KMS-11 (cell line): ENCODE results near the gene MACROD2.
A peak's percentile ranks its signal among the peaks of the same experiment; 100 is the strongest.

Experiments used
- H2AFZ ChIP-seq: fragments of 200-600 bp; sonication (generic); 2 replicates; pipeline ENCODE4 v1.6.1; 2016; ENCODE audit warnings: antibody characterized with exemption, mixed run types, low read depth
- H3K27ac ChIP-seq: fragments of 200-600 bp; sonication (generic); 2 replicates; pipeline ENCODE4 v1.6.1; 2016; ENCODE audit warnings: mild to moderate bottlenecking, mixed run types
- H3K27me3 ChIP-seq: fragments of 200-600 bp; sonication (generic); 2 replicates; pipeline ENCODE4 v1.6.1; 2017; ENCODE audit warnings: mild to moderate bottlenecking, low read depth, mixed run types, moderate library complexity; ENCODE audit not compliant: insufficient read depth
- H3K36me3 ChIP-seq: fragments of 200-600 bp; sonication (generic); 2 replicates; pipeline ENCODE4 v1.6.1; 2017; ENCODE audit warnings: mild to moderate bottlenecking, mixed run types; ENCODE audit not compliant: insufficient read depth
- H3K4me1 ChIP-seq: fragments of 200-600 bp; sonication (generic); 2 replicates; pipeline ENCODE4 v1.6.1; 2016; ENCODE audit warnings: mild to moderate bottlenecking, low read depth, mixed run types; ENCODE audit not compliant: poor library complexity, severe bottlenecking
- H3K4me2 ChIP-seq: fragments of 200-600 bp; sonication (generic); 2 replicates; pipeline ENCODE4 v1.7.0; 2016; ENCODE audit warnings: mild to moderate bottlenecking, mixed run types
- H3K4me3 ChIP-seq: fragments of 200-600 bp; sonication (generic); IDR thresholded peaks from 2 replicates; pipeline ENCODE4 v1.6.1; 2017; ENCODE audit warnings: low read depth, low read length, mixed read lengths; ENCODE audit not compliant: insufficient read depth
- H3K79me2 ChIP-seq: fragments of 200-600 bp; sonication (generic); 2 replicates; pipeline ENCODE4 v1.6.1; 2016; ENCODE audit warnings: low read depth, mixed run types; ENCODE audit not compliant: insufficient read depth
- H3K9ac ChIP-seq: fragments of 200-600 bp; sonication (generic); 2 replicates; pipeline ENCODE4 v1.6.1; 2016; ENCODE audit warnings: mild to moderate bottlenecking, mixed run types
- H4K20me1 ChIP-seq: fragments of 200-600 bp; sonication (generic); 2 replicates; pipeline ENCODE4 v1.6.1; 2016; ENCODE audit warnings: mild to moderate bottlenecking, mixed run types; ENCODE audit not compliant: insufficient read depth
- TF ChIP-seq, protein P1 (sequence below): fragments of 200-600 bp; sonication (generic); conservative IDR thresholded peaks from 2 replicates; pipeline ENCODE4 v1.6.1; 2017; ENCODE audit warnings: low read depth, mild to moderate bottlenecking, antibody characterized with exemption, low read length, moderate library complexity, mixed read lengths

Gene MACROD2

DNA sequence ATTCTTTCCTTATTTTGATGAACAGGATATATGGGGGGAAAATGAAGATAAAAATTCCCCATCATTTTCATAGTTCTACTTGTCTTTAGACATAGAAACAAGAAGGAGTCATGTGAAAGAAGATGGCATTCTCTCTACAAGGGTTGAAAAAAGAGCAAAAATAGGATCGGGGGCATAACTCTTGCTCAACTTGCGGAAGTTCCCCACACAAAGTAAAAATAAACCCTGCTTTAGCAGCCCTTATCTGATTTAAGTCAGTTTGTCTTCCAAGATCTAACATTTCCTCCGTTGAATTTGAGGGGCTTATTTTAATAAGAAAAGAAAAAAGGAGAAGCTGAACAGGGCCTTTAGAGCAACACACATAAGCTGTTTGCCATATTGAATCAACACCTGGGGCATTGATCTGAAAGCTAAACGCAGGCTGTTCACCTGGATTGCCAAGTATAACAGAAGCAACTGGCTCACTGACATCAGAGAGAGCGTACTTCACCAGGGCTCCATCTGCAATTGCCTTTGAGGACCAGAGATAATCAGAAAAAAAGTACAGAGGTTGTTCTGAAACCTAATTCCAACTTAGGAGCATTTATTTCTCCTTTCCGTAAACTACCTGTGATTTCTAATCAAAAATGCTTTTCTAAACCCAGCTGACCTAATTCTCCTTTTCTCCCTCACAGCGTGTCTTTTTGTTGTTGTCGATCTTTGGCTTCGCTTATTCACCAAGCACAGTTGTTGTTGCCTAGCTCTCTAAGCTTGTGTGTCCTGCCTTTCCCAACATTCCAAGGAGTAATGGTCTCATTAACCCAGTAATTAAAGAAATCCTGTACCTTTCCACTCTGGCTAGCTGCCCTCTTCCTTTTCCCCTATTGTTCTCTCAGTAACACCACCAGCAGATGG lies 2010.0 kb downstream of the MACROD2 start:
- Histone ChIP-seq H3K4me1 (peaks cover 71% of the 10 kb centered on the region), H3K27me3 (no peaks in the 10 kb centered on the region), H2AFZ (no peak overlapping the region), H3K79me2 (no peaks in the 10 kb centered on the region), H3K36me3 (no peaks in the 10 kb centered on the region), H4K20me1 (no peaks in the 10 kb centered on the region), H3K4me2 (0 out of 2 replicates have a peak overlapping the region, but pooled peaks have one; percentile 9), H3K9ac (no peak overlapping the region), H3K27ac (no peak overlapping the region), H3K4me3 (no peak overlapping the region)
- TF ChIP-seq, protein P1, sequence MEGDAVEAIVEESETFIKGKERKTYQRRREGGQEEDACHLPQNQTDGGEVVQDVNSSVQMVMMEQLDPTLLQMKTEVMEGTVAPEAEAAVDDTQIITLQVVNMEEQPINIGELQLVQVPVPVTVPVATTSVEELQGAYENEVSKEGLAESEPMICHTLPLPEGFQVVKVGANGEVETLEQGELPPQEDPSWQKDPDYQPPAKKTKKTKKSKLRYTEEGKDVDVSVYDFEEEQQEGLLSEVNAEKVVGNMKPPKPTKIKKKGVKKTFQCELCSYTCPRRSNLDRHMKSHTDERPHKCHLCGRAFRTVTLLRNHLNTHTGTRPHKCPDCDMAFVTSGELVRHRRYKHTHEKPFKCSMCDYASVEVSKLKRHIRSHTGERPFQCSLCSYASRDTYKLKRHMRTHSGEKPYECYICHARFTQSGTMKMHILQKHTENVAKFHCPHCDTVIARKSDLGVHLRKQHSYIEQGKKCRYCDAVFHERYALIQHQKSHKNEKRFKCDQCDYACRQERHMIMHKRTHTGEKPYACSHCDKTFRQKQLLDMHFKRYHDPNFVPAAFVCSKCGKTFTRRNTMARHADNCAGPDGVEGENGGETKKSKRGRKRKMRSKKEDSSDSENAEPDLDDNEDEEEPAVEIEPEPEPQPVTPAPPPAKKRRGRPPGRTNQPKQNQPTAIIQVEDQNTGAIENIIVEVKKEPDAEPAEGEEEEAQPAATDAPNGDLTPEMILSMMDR: no peak

DNA sequence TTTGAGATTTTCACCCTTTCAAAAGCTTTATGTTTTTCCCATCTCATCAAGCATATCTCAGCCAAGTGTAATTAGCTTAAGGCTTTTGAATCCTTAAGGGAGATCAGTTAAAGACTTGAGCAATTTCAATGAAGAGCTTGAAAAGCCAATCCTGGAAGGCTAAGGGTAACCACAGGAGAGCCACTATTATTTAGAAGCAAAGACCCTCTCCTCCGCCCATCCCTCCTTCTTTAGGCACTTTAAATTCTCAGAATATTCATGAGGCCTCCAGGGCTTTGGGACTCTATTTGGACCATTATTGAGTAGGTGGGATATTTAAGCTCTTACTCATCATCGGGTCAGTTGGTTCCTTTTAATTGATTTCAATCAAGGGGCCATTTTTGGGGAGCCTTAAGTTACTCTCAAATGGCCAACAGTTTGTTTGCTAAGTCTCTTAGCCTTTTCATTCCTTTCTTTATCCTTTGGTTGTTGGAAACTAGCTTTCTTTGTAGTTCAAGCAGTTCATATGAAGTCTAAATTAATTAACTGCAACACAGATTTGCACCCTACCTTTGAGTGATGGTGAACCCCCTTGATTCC lies 2010.7 kb downstream of the MACROD2 start:
- no peak overlapping the region for H2AFZ ChIP-seq
- H3K9ac ChIP-seq: no peak overlapping the region

DNA sequence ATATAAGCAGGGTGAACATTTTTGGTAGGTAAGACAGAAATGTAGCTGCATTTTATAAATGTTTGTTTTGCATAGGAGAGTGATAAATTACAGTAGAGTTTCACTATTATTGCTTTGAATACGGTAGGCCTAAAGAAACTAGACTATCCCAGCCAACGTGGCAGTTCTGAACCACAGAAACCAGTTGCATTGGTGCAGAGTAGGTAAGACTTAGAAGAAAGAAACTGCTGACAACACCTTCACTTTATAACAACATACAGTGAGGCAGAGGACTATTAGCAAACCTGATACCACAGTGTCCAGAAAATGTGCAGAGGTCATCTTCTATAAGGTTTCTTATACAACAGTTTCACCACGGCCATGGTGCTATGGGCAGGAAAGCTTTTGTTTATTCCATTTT lies 2011.8 kb downstream of the MACROD2 start:
- Histone ChIP-seq H3K4me3 (no peak overlapping the region), H3K36me3 (no peaks in the 10 kb centered on the region), H3K4me1 (peaks cover 82% of the 10 kb centered on the region), H3K27me3 (no peaks in the 10 kb centered on the region), H4K20me1 (no peaks in the 10 kb centered on the region), H3K27ac (peak overlapping the region; percentile 83), H2AFZ (no peak overlapping the region), H3K79me2 (no peaks in the 10 kb centered on the region), H3K4me2 (peak overlapping the region; percentile 74), H3K9ac (peak overlapping the region; percentile 29; the same call in 1 of the 2 replicates)
- TF ChIP-seq, protein P1: no peak

More for the DNA sequence above, 2010.7 kb downstream of the MACROD2 start:
- H3K4me1 ChIP-seq: peaks cover 79% of the 10 kb centered on the region
- no peaks in the 10 kb centered on the region for H3K36me3 ChIP-seq
- no peaks in the 10 kb centered on the region for H3K27me3 ChIP-seq
- H3K79me2 ChIP-seq: no peaks in the 10 kb centered on the region
- H3K4me3 ChIP-seq: no peak overlapping the region
- no peaks in the 10 kb centered on the region for H4K20me1 ChIP-seq
- TF ChIP-seq, protein P1: no peak
- no peak overlapping the region; the same call in 1 of the 2 replicates for H3K27ac ChIP-seq
- peak overlapping the region; percentile 74 for H3K4me2 ChIP-seq

DNA sequence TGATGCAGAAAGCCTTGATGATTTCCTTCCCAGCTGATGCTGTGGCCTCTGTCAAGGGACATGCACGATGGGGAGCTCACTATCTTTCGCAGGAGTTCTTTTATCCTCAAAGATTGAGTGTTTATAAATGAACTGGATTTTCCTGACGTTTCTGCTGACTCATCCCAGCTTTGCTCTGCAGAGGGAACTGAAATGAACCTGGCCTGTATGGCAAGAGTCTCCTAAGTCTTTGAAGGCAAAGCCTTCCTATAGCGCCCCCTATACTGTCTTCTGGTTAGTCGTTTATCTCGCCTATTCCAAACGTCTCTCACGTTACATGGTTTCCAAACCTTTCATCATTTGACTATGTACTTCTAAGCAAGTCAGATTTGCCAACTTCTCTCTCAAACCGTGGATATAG lies 2012.6 kb downstream of the MACROD2 start:
- H3K27ac ChIP-seq: peak overlapping the region; percentile 83
- no peak overlapping the region for H3K4me3 ChIP-seq
- H2AFZ ChIP-seq: peak overlapping the region; percentile 16; the same call in 1 of the 2 replicates
- no peaks in the 10 kb centered on the region for H3K36me3 ChIP-seq
- no peaks in the 10 kb centered on the region for H4K20me1 ChIP-seq
- H3K9ac ChIP-seq: peak overlapping the region; percentile 29; the same call in 1 of the 2 replicates
- H3K4me1 ChIP-seq: peaks cover 74% of the 10 kb centered on the region
- H3K79me2 ChIP-seq: no peaks in the 10 kb centered on the region
- peak overlapping the region; percentile 50 for H3K4me2 ChIP-seq
- TF ChIP-seq, protein P1: no peak
- H3K27me3 ChIP-seq: no peaks in the 10 kb centered on the region
